ENCODE results near the gene GGTLC2.

DNA sequence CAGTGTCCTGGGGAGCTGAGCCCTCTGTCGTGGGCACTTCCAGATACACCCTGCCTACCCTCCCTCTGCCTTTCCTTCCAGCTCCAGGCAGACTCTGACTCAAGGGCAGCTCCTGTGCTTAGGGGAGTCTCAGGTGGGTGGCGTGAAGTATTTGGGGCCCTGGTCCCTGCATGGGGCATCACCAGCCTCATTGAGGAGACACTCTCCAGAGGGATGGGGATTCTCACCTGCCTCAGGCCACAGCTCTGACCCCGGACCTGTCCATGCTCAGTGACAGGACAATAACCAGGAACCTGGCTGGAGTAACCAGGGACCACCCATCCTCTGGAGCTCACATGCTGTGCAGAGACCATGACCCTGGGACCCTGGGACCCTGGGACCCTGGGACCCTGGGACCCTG, 41.2 kb downstream of the GGTLC2 start:
- TF ChIP-seq, protein P1, sequence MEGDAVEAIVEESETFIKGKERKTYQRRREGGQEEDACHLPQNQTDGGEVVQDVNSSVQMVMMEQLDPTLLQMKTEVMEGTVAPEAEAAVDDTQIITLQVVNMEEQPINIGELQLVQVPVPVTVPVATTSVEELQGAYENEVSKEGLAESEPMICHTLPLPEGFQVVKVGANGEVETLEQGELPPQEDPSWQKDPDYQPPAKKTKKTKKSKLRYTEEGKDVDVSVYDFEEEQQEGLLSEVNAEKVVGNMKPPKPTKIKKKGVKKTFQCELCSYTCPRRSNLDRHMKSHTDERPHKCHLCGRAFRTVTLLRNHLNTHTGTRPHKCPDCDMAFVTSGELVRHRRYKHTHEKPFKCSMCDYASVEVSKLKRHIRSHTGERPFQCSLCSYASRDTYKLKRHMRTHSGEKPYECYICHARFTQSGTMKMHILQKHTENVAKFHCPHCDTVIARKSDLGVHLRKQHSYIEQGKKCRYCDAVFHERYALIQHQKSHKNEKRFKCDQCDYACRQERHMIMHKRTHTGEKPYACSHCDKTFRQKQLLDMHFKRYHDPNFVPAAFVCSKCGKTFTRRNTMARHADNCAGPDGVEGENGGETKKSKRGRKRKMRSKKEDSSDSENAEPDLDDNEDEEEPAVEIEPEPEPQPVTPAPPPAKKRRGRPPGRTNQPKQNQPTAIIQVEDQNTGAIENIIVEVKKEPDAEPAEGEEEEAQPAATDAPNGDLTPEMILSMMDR (IDR thresholded peaks at IDR 0.05; ENCODE audit: poor library complexity, severe bottlenecking), result no peak
- no peak for TF ChIP-seq TAF1 (IDR thresholded peaks at IDR 0.05; ENCODE audit: low read depth)
- TF ChIP-seq, protein P2, sequence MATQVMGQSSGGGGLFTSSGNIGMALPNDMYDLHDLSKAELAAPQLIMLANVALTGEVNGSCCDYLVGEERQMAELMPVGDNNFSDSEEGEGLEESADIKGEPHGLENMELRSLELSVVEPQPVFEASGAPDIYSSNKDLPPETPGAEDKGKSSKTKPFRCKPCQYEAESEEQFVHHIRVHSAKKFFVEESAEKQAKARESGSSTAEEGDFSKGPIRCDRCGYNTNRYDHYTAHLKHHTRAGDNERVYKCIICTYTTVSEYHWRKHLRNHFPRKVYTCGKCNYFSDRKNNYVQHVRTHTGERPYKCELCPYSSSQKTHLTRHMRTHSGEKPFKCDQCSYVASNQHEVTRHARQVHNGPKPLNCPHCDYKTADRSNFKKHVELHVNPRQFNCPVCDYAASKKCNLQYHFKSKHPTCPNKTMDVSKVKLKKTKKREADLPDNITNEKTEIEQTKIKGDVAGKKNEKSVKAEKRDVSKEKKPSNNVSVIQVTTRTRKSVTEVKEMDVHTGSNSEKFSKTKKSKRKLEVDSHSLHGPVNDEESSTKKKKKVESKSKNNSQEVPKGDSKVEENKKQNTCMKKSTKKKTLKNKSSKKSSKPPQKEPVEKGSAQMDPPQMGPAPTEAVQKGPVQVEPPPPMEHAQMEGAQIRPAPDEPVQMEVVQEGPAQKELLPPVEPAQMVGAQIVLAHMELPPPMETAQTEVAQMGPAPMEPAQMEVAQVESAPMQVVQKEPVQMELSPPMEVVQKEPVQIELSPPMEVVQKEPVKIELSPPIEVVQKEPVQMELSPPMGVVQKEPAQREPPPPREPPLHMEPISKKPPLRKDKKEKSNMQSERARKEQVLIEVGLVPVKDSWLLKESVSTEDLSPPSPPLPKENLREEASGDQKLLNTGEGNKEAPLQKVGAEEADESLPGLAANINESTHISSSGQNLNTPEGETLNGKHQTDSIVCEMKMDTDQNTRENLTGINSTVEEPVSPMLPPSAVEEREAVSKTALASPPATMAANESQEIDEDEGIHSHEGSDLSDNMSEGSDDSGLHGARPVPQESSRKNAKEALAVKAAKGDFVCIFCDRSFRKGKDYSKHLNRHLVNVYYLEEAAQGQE (IDR thresholded peaks at IDR 0.05; ENCODE audit: borderline replicate concordance), result no peak
- TF ChIP-seq EZH2 (IDR thresholded peaks at IDR 0.05; ENCODE audit: borderline replicate concordance, insufficient read depth, low read length, poor library complexity, severe bottlenecking), result no peak
- TF ChIP-seq RAD21 (conservative IDR thresholded peaks at IDR 0.05), result no peak
- no peak for TF ChIP-seq EP300 (conservative IDR thresholded peaks at IDR 0.05; ENCODE audit: poor library complexity, severe bottlenecking)
- TF ChIP-seq POLR2AphosphoS5 (IDR thresholded peaks at IDR 0.05), result no peak
- no peak for TF ChIP-seq MXI1 (conservative IDR thresholded peaks at IDR 0.05; ENCODE audit: poor library complexity, severe bottlenecking)

Measured in neural cell (in vitro differentiated cells).